Measurements from ENCODE around the gene KDM7A.

KDM7A gene

GRCh38 chr7:140218656-140219055 lies 41.9 kb upstream of the KDM7A start:
- TF ChIP-seq MYC (IDR thresholded peaks at IDR 0.05; ENCODE audit: low read depth, low read length) (no peak), MAX (IDR thresholded peaks at IDR 0.05; ENCODE audit: low read depth, low read length) (no peak), POLR2A (IDR thresholded peaks at IDR 0.05; ENCODE audit: extremely low read depth, insufficient read length) (no peak), CTCF (IDR thresholded peaks at IDR 0.05; ENCODE audit: low read depth, low read length) (no peak)
- DNase-seq (ENCODE audit: low read depth), result no peak
- no peak overlapping the region for H3K4me3 ChIP-seq (ENCODE audit: low read depth, low read length)

GRCh38 chr7:140217750-140218501 lies 41.1 kb upstream of the KDM7A start:
- H3K4me3 ChIP-seq (ENCODE audit: low read depth, low read length), result no peak overlapping the region
- DNase-seq (ENCODE audit: low read depth), result no peak
- TF ChIP-seq MAX (IDR thresholded peaks at IDR 0.05; ENCODE audit: low read depth, low read length) (no peak), CTCF (IDR thresholded peaks at IDR 0.05; ENCODE audit: low read depth, low read length) (no peak), POLR2A (IDR thresholded peaks at IDR 0.05; ENCODE audit: extremely low read depth, insufficient read length) (no peak), MYC (IDR thresholded peaks at IDR 0.05; ENCODE audit: low read depth, low read length) (no peak)

- DNase-seq (ENCODE audit: low read depth), result no peak
- H3K4me3 ChIP-seq (ENCODE audit: low read depth, low read length), result no peak overlapping the region
- TF ChIP-seq POLR2A (IDR thresholded peaks at IDR 0.05; ENCODE audit: extremely low read depth, insufficient read length) (no peak), MAX (IDR thresholded peaks at IDR 0.05; ENCODE audit: low read depth, low read length) (no peak), CTCF (IDR thresholded peaks at IDR 0.05; ENCODE audit: low read depth, low read length) (no peak), MYC (IDR thresholded peaks at IDR 0.05; ENCODE audit: low read depth, low read length) (no peak)
These were observed 38.5 kb upstream of the KDM7A start for GRCh38 chr7:140215281-140215680.

GRCh38 chr7:140214075-140214684 lies 37.4 kb upstream of the KDM7A start:
- no peak overlapping the region for H3K4me3 ChIP-seq (ENCODE audit: low read depth, low read length)
- TF ChIP-seq POLR2A (IDR thresholded peaks at IDR 0.05; ENCODE audit: extremely low read depth, insufficient read length) (no peak), MAX (IDR thresholded peaks at IDR 0.05; ENCODE audit: low read depth, low read length) (no peak), CTCF (IDR thresholded peaks at IDR 0.05; ENCODE audit: low read depth, low read length) (no peak), MYC (IDR thresholded peaks at IDR 0.05; ENCODE audit: low read depth, low read length) (no peak)
- no peak for DNase-seq (ENCODE audit: low read depth)

- no peak for TF ChIP-seq MYC (IDR thresholded peaks at IDR 0.05; ENCODE audit: low read depth, low read length)
- no peak for TF ChIP-seq POLR2A (IDR thresholded peaks at IDR 0.05; ENCODE audit: extremely low read depth, insufficient read length)
- TF ChIP-seq MAX (IDR thresholded peaks at IDR 0.05; ENCODE audit: low read depth, low read length), result no peak
- no peak for TF ChIP-seq CTCF (IDR thresholded peaks at IDR 0.05; ENCODE audit: low read depth, low read length)
- DNase-seq (ENCODE audit: low read depth), result no peak
- H3K4me3 ChIP-seq (ENCODE audit: low read depth, low read length), result no peak overlapping the region
These were observed 36.9 kb upstream of the KDM7A start for GRCh38 chr7:140213684-140214074.

Data from NB4 (cell line).